GM10266 (cell line): ENCODE results near the gene PIWIL1.

ENCODE experiments used
- DNase-seq: peaks from one replicate; pipeline ENCODE4 v3.0.0; 2012; ENCODE audit errors: extremely low spot score
- CTCF ChIP-seq: IDR thresholded peaks from 2 replicates; pipeline ENCODE4 v1.5.1; 2012; ENCODE audit warnings: mild to moderate bottlenecking, low read depth; ENCODE audit not compliant: control insufficient read depth, insufficient read depth; ENCODE audit errors: missing control alignments

PIWIL1 gene

GRCh38 chr12:130322263-130322662 is 15.4 kb upstream of the PIWIL1 start:
- no peak for TF ChIP-seq CTCF
- DNase-seq = no peak

GRCh38 chr12:130330685-130331084 is 7.0 kb upstream of the PIWIL1 start:
- DNase-seq = no peak
- TF ChIP-seq CTCF = no peak

DNA sequence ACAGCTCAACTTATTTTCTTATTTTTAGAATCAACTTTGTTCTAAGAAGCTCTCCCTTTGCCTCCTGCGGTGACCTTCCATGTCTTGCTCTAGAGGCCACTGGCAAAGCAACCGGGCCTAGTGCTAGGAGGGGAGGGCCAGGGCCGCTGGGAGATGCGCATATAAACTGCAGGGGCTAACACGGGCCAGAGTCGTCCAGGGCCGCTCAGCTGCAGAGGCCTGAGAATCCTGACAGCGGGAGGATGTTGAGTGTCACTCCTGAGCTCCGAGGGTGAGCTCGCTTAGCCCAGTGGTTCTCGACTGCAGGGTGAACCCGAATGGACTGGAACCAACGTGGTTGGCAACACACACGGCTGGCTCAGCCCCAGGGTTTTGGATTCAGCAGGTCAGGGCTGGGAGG is 6.5 kb upstream of the PIWIL1 start:
- DNase-seq = no peak
- TF ChIP-seq CTCF = no peak

DNA sequence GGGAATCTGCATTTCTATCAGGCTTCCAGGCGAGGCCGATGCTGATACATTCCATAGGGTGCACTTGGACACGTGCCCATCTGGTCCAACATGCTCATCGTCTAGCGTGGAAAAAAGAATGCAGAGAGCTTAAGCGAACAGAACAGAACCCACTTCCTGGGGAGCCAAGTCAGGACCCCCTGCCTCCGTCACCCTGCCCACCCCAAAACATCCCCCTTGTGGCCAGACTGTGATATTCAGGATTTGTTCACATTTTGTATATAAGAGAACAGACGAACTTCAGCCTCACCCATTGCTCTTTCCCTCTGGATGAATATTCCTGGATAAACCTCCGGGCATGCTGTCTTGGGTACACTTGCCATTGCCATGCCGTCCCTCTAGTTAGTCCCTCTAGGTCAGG is 4.3 kb upstream of the PIWIL1 start:
- DNase-seq = no peak
- TF ChIP-seq CTCF = no peak

DNA sequence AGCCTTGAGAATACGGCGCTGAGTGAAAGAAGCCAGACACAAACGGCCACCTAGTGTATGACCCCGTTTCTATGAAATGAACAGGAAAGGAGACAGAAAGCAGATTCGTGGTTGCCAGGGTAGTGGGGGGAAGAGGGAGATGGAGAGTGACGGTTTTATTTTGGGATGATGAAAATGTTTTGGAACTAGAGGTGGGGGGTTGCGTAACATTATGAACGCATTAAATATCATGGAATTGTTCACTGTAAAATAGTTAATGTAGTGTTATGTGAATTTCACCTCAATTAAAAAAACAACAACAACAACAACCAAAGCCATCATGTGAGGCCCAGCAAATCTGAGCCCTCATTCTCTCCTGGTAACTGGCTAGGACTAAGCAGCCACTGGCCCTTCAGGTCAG is 3.3 kb upstream of the PIWIL1 start:
- DNase-seq = no peak
- TF ChIP-seq CTCF = no peak

DNA sequence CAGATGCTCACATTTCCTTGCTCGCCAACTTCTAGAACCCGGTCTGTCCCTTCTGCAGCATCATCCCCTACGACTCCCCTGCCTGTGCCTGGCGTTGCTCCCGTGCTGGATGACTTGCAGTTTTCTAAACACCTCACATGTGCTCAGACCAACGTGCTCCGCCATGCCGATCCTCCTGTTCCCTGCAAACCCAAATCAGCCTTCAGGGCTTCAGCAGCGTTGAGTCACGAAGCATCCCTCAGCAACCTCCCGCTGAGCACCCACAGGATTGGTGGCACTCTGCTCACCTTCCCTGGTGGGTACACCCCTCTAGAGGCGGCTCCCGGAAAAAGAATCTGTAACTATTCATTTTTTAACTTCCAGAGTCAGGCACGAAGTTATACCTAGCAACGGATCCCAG is 2.8 kb upstream of the PIWIL1 start:
- DNase-seq = peak; percentile 21
- TF ChIP-seq CTCF = no peak

DNA sequence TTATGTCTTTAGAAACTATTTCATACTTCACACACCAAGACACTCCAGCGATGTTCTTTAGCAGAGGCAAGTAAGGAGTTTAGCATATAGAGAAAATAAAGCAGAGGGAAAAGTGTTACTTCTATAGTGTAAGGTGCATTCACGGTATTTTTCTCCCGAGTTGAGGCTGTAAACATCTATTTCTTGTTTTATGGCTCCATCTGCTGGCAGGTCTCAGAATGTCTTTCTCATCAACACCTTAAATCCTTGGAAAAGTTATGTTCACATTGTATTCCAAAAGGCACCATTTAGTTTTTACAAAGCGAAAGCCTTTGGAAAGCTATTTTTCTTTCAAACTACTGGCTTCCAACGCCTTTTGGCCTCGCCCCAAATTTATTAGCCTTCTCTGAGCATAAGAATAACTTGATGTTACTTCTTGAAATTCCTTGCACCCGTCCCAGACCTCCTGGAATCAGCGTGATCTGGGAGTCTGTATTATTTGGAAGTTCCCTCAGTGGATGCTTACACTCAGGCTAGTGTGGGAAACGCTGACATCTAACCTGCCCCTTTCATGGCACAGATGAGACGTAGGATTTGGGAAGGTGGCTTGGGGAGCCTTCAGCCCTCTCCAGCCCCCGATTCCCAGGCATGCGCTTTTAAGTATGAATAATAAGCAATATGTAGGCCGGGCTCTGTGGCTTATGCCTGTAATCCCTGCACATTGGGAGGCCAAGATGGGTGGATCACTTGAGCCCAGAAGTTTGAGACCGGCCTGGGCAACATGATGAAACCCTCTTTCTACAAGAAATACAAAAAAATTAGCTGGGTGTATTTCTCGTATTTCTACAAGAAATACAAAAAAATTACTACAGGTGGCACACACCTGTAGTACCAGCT is 1.9 kb upstream of the PIWIL1 start:
- DNase-seq = peak; percentile 74

More for the DNA sequence above, 1.9 kb upstream of the PIWIL1 start:
- peak; percentile 64 for TF ChIP-seq CTCF
